NCI-H1930 (cell line): ENCODE results near the gene KIR2DL3.

Experiments
- DNase-seq, 2 experiments: peaks; one replicate each; lab custom pipeline; 2025; lab: John Stamatoyannopoulos, UW

Gene KIR2DL3

DNA sequence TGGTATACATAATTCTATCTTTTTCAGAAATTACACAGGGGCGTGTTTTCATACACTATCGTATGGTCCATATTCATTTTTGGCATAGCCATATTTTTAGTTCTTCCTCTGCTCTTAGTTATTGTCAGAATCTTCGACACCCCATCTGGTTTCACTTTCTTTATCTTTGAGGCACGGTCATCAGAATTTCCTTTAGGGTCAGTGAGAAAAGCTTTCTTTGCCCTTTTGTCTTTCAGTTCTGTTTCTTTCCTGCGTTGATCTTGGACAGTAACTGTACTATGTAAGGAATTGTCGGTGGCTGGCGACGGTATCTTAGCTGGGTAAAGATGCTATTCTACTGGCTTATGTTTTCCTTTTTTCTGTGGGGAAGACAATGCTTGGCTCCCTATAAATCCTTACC lies 54.5 kb downstream of the KIR2DL3 start:
- DNase-seq = no peak

DNA sequence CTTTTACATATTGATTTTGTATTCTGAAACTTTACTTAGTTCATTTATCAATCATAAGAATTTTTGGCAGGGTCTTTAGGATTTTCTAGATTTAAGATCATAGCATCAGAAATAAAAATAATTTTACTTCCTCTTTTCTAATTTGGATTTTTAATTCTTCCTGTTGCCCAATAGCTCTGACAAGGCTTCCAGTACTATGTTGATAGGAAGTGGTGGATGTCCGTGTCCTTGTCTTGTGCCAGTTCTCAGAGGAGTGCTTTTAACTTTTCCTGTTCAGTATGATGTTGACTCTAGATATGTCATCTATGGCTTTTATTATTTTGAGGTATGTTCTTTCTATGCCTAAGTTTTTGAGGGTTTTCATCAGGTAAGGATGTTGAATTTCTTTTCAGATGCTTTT lies 57.4 kb downstream of the KIR2DL3 start:
- DNase-seq = no peak
